NOMO-1 (cell line): ENCODE results near the gene HSPG2.

Source experiments
- DNase-seq, 2 experiments: peaks; one replicate each; lab custom pipeline; 2025; ENCODE audit not compliant: unreplicated experiment in 2 of 2; lab: John Stamatoyannopoulos, UW

HSPG2 gene

DNA sequence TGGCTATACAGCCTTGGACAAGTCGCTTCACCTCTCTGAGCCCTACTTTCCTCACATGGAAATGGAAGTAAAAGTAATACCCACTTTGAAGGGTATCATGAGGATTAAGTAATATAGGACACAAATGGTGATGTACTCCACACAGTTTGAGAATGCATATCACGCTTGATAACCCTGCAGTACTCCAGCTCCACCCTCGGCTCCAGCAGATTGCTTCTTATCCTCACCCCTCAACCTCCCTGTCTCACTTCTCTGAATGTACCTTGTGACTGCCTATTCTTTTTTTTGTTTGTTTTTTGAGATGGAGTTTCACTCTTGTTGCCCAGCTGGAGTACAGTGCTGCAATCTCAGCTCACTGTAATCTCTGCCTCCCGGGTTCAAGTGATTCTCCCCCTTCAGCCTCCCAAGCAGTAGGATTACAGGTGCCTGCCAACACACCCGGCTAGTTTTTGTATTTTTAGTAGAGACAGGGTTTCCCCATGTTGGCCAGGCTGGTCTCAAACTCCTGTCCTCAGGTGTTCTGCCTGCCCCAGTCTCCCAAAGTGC is 69.6 kb downstream of the HSPG2 start:
- DNase-seq = no peak

DNA sequence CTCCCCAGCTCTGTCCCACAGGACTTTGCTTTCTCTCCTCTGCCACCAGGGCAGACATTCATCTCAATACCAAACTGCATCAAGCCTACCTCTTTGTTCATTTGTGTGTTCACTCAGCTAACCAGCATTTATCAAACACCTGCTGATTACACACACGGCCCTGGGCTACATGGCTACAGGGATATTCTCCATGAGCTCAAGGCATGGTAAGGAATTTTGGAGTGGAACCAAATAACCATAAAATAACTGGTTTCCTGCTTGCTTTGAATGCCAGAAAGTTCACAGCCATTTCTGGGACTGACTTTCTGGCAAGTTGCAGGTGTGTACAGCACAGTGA is 70.4 kb downstream of the HSPG2 start:
- no peak for DNase-seq

DNA sequence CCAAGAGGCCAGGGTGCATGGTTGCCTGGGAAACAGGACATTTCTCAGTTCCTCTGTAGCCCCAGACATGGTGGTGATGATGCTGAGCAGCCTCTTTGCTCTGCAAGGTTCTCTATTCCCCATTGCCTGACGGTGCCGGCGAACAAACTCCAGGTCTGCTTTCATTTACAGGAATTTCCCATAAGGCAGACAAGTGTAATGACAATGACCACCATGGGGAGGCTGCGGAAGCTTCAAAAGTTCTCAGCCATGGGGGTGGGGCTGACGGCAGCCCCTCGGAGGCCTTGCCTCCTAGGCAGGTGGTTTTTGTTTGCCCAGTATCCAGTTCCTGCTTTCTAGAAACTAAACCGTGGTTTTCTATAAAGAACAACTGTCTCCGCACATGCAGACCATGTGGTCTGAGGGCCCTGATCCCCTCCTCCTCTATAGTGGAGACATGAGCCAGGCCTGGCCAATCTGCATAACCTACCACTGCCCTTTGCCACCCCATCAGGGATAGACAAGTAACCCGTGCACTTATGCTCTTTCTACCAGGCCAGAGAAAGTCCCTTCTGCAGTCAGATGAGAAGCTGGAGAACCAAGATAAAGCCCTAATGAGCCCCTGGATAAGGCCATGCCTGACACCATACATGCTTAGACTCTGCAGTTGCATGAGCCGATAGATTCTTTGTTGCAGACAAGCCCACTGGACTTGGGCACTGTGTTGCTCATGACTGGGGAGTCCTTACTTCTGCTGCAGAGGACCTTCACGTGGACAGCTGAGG is 71.0 kb downstream of the HSPG2 start:
- peak in 1 of 2 experiments; percentile 47 for DNase-seq

DNA sequence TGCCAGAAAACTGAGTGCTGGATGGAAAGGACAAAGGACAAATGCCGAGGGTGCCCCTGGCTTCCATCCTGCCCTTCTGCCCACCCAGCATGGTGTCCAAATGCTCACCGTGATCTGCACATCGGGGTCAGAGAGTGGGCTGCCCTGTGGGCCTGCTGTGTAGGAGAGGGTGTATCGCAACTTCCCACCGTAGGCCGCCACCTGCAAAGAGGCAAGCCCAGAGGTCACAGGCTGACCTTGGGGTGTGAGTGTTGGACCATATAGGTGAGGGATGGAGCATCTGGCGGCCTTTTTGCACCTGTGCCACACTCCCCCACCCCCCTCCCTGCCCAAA is 71.5 kb downstream of the HSPG2 start:
- no peak for DNase-seq

DNA sequence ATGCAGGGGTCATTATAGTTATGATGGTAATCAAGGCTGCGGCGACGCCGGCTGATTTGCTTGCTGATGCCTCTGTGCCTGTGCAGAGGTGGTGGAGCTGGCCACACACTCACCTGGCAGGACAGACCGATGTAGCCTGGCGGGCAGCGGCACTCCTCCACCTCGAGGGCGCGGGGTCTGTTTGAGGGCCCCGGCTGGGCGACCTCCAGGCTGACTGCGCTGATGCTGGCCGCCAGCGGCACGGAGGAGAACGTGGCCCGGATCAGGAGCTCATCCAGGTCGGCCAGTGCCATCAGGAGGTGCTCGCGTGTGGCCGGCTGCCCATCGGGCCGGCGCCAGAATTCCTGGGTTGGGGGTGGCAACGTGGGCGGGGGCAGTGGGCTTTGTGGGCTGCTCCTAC is 72.4 kb downstream of the HSPG2 start:
- DNase-seq = no peak

DNA sequence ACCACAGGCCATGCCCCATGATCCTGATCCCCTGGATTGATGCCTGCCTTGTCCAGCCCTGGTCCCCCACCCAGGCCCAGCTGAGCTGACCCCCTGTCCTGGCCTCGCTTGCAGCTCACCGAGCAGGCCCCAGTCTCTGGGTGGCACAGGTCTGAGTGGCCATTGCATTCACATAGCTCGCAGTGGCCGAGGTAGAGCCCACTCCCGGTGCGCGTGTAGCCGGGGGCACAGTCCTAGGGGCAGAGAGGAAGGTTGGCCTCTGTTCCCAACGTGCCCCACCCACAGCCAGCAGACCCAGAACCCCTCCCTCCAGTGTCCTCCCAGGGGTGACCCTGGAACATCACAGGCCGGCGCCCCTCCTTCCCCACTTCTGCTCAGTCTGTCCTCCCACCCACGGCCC is 73.1 kb downstream of the HSPG2 start:
- DNase-seq = no peak

GRCh38 chr1:21861602-21862429 is 75.3 kb downstream of the HSPG2 start:
- DNase-seq = no peak

GRCh38 chr1:21860971-21861370 is 76.1 kb downstream of the HSPG2 start:
- DNase-seq = no peak

DNA sequence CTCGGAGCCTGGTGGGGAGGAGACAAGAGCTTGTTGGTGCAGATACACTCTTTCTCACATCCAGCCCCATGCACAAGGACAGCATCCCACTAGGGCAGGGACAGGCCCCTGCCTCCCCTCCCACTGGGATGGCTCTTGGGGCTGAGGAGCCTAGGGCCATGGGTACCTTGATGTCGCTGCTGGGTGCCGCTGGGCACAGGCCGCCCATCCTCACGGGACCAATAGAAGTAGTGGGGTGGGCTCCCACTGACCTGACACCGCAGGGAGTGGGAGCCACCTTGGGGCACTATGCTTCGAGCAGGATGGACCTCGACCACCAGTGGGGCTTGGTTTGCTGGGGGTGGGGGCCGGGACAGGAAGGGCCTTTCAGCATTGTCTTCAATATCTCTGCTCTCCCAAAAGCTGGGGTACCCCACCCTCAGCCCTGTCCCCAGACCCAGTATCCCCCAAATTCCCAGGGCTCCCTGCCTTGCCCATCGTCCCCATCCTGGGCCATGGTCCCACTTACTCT is 77.4 kb downstream of the HSPG2 start:
- no peak for DNase-seq

GRCh38 chr1:21857840-21858670 is 79.1 kb downstream of the HSPG2 start:
- DNase-seq = no peak

DNA sequence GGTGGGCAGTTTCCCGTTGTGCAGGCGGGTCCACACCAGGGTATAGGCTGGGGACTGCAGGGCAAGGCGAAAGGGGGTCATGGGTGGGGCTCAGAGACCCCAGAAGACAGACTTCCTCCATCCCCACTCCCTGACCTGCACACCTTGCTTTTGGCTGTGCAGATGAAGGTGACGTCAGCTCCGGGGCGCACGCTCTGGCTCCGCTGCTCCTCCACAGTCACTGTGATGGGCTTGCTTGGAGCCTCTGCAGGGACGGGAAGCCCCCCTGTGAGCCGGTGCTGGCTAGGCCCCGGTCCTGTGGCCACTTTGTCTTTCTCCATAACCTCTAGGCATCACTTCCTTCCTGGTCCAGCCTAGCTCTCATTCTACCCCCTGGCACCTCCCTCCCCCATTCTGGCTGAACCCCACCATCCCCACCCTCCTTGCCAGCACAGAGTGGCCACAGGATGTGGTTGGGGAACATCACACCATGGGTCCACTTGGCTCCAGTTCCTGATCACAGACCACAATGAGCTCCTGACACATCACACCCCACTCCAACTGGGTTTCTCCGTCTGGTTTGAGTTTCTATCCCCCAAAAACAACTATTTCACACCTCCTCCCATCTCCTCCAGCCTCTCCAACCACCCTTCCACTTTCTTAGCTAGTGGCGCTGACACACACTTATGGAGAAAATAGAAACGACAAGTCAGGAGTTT is 79.8 kb downstream of the HSPG2 start:
- DNase-seq = no peak

- no peak for DNase-seq
These were observed 81.6 kb downstream of the HSPG2 start for GRCh38 chr1:21855257-21856096.

- no peak for DNase-seq
These were observed 82.4 kb downstream of the HSPG2 start for GRCh38 chr1:21854751-21855131.

DNA sequence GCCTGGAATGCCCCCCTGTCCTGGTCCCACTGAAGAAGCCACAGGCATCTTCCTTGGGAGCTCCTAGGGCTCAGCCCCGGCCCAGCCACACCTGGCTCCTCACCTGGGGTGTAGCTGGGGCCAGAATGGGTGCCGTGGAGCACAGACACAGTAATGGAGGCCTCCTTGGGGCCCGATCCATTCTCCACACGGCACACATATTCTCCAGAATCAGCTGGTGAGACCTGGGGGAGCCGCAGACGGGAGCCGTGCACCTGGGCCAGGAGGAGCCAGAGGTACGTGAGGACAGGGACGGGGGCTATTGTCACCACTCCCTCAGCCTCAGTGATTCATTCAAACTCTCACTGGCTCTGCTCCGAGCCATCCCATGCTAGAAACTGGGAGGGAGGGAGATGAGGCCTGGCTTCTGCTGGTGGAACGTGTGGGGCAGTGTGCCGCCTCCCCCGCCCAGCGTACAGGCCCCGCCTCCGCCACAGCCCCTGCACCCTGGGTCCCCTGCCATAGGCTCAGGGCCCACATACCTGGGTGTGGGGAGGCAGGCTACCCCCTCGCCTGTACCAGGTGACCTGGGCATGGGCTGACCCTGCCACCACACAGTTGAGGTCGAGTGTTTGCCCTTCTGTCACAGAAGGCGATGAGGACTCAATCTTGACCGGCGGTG is 82.9 kb downstream of the HSPG2 start:
- no peak for DNase-seq

DNA sequence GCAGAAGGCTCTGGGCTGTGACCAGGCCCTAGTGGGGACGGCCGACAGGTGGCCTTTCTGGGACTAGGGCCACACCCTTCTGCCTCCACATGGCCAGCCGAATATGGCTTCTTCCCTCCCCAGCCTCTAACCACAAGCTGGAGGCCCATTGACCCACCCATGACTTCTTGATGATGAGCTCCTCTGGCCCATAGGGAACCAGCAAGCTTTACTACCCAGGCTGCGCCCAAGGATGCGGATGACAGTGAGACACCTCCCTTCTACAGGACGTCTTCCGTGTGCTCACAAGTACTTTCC is 84.0 kb downstream of the HSPG2 start:
- DNase-seq = no peak

DNA sequence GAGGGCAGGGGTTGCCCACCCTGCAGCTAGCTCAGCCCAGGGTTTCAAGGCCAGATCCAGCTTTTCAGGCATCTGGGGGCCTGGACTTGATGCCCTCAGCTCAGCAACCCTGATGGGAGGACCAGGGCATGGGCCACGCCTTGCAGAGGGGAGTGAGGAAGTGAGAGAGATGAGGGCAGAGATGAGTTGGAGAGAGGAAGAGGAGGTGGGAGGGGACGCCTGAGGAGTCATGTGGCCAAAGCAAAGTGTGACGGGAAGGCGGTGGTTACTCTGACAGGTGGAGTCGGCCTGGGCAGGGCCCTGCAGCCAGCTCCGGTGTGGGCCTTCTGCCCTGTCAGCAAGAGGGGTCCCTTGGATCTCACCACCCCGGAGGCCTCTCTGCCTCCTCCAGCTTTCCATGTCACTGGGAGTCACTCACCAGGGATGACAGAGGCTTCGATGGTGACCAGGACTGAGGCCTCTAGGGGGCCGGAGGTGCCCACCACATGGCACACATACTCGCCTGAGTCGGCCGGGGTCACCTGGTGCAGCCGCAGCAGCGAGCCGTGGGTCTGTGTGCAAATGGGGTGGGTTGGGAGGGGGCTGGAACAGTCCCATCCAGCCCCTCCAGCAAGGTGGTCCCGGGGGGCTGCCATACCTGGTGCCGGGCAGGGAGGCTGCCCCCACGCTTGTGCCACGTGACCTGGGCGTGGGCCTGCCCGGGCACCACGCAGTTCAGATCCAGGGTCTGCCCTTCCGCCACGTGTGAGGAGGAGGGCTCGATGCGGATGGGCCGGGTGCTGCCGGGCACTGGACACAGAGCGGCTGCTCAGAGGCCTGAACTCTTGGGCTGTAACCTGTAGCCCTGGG is 84.6 kb downstream of the HSPG2 start:
- DNase-seq = peak; percentile 50 to 58

DNA sequence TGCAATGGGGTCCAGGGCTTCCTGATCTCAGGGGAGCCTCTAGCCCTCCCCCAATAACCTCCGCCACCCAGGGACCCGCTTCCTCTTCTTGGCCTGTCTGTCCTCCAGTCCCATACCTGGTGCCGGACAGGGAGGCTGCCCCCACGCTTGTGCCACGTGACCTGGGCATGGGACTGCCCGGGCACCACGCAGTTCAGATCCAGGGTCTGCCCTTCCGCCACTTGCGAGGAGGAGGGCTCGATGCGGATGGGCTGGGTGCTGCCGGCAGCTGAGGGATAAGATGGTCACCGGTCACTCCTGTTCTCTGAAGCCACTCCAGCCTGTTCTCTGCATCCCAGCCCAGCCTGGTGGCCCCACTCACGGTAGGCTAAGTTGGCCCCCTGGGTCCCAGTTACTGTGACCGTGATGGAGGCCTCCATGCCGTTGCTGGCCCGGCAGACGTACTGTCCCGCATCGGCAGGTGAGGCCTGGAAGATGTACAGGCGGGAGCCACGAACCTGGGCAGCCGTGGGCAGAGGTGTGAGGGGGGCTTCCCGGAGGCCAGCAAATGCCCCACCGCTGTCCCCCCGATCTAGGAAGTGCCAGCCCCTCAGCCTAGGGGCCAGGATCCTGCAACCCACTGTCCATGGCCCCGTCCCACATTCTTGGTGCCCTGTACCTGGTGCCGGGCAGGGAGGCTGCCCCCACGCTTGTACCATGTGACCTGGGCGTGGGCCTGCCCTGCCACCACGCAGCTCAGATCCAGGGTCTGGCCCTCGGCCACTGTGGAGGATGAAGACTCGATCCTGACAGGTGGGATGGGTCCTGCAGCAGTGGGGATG is 85.5 kb downstream of the HSPG2 start:
- DNase-seq = no peak
